PC-3 (cell line): Measurements from ENCODE around the gene ZNF804A. TPM values are rescaled to one million over a fixed set of nuclear protein-coding genes. Genes with fewer than 3 reads are reported as not detected.

Experiments used
- ATAC-seq: fragments of 200-7000 bp; cut with Tn5 transposase; 2 replicates; pipeline ENCODE4 v1.9.1; 2020; ENCODE audit warnings: mild to moderate bottlenecking, moderate library complexity
- BruUV-seq: library from RNA; stranded (reverse); fragments of 400-500 nt; replicated peaks from 2 replicates; lab custom pipeline; 2021; lab: Mats Ljungman, UMichigan
- CTCF ChIA-PET: fragments of 300-600 bp; sonication (Branson Sonifier 250); formaldehyde crosslinking; loops from one replicate; lab custom pipeline; 2022; ENCODE audit warnings: antibody characterized with exemption; lab: Charles Lee
- POLR2A ChIA-PET: fragments of 300-600 bp; sonication (Branson Sonifier 250); formaldehyde crosslinking; loops from one replicate; lab custom pipeline; 2022; ENCODE audit warnings: antibody characterized with exemption; ENCODE audit not compliant: unreplicated experiment; lab: Charles Lee
- DNase-seq: peaks from one replicate; pipeline ENCODE4 v3.0.0-alpha.2; 2015
- H2AFZ ChIP-seq: fragments of 300-600 bp; sonication (generic); 2 replicates; pipeline ENCODE4 v1.6.0; 2016; ENCODE audit warnings: antibody characterized with exemption, low read length
- H3F3A ChIP-seq: fragments of 300-600 bp; sonication (generic); one replicate; pipeline ENCODE4 v1.6.0; 2017; ENCODE audit warnings: antibody characterized with exemption, low read length, control low read depth, mild to moderate bottlenecking; ENCODE audit not compliant: unreplicated experiment
- H3K27ac ChIP-seq: fragments of 300-600 bp; sonication (generic); 2 replicates; pipeline ENCODE4 v1.5.1; 2016; ENCODE audit warnings: mild to moderate bottlenecking, low read length
- H3K27me3 ChIP-seq: fragments of 300-600 bp; sonication (generic); 2 replicates; pipeline ENCODE4 v1.6.1; 2016; ENCODE audit warnings: low read length, mixed read lengths
- H3K36me3 ChIP-seq: fragments of 300-600 bp; sonication (generic); 2 replicates; pipeline ENCODE4 v1.6.1; 2016; ENCODE audit warnings: low read depth, mixed run types, low read length, mixed read lengths
- H3K4me1 ChIP-seq: fragments of 300-600 bp; sonication (generic); 2 replicates; pipeline ENCODE4 v1.5.1; 2016; ENCODE audit warnings: low read length; ENCODE audit not compliant: insufficient read depth
- H3K4me2 ChIP-seq: fragments of 300-600 bp; sonication (generic); 2 replicates; pipeline ENCODE4 v1.6.0; 2016; ENCODE audit warnings: low read length
- H3K4me3 ChIP-seq: fragments of 300-600 bp; sonication (generic); 2 replicates; pipeline ENCODE4 v1.5.1; 2016; ENCODE audit warnings: mild to moderate bottlenecking, low read length, mixed read lengths
- H3K79me2 ChIP-seq: fragments of 300-600 bp; sonication (generic); 2 replicates; pipeline ENCODE4 v1.6.1; 2017; ENCODE audit warnings: low read length, mixed read lengths
- H3K9ac ChIP-seq: fragments of 300-600 bp; sonication (generic); 2 replicates; pipeline ENCODE4 v1.6.0; 2016; ENCODE audit warnings: mild to moderate bottlenecking, low read length
- H3K9me2 ChIP-seq: fragments of 300-600 bp; sonication (generic); replicated peaks from 2 replicates; pipeline ENCODE4 v1.6.1; 2016; ENCODE audit warnings: mixed run types, low read length, mixed read lengths
- H3K9me3 ChIP-seq: fragments of 300-600 bp; sonication (generic); 2 replicates; pipeline ENCODE4 v1.6.1; 2016; ENCODE audit warnings: low read length, mixed read lengths
- H4K20me1 ChIP-seq: fragments of 300-600 bp; sonication (generic); 2 replicates; pipeline ENCODE4 v1.6.1; 2016; ENCODE audit warnings: low read length, mixed read lengths
- CTCF ChIP-seq: fragments of 300-600 bp; sonication (generic); conservative IDR thresholded peaks from 2 replicates; pipeline ENCODE4 v1.5.1; 2017; ENCODE audit warnings: antibody characterized with exemption, low read depth, mild to moderate bottlenecking, low read length
- EZH2 ChIP-seq: fragments of 300-600 bp; sonication (generic); IDR thresholded peaks from one replicate; pipeline ENCODE4 v1.6.1; 2017; ENCODE audit warnings: antibody characterized with exemption, mild to moderate bottlenecking, low read length; ENCODE audit not compliant: unreplicated experiment
- EZH2phosphoT487 ChIP-seq: fragments of 300-600 bp; sonication (generic); IDR thresholded peaks from 2 replicates; pipeline ENCODE4 v1.6.1; 2018; ENCODE audit warnings: mild to moderate bottlenecking, antibody characterized with exemption, low read length, borderline replicate concordance
- intact Hi-C: fragments of 100-400 bp; cut with micrococcal nuclease; formaldehyde crosslinking; loops from 2 replicates; pipeline ENCODE4 v1.9.0; 2023
- total RNA-seq: library from RNA; depleted of rRNA; stranded (reverse); fragments of >200 nt; gene quantifications from 2 replicates; pipeline ENCODE4 v1.2.3, GENCODE V29; 2014

ZNF804A gene
- total RNA-seq, 1 experiment from 2014 or later = 1.9 TPM

- ChIA-PET CTCF (no interaction called here), POLR2A (no interaction called here)
- no peak overlapping the region for H2AFZ ChIP-seq
- no peak for TF ChIP-seq EZH2
- no peak for TF ChIP-seq EZH2phosphoT487
- TF ChIP-seq CTCF = no peak
- H3K36me3 ChIP-seq = no peaks in the 10 kb centered on the region
- H3K9me2 ChIP-seq = no peaks in the 10 kb centered on the region
- no peak overlapping the region for H3K27ac ChIP-seq
- H4K20me1 ChIP-seq = no peaks in the 10 kb centered on the region
- H3K9me3 ChIP-seq = no peaks in the 10 kb centered on the region
- ATAC-seq (no peak), DNase-seq (no peak)
- no peak overlapping the region for H3K9ac ChIP-seq
- H3K4me2 ChIP-seq = no peak overlapping the region
- BruUV-seq = no TSS peak
- intact Hi-C loops = no loop called here
- H3K27me3 ChIP-seq = no peaks in the 10 kb centered on the region
- no peaks in the 10 kb centered on the region for H3K79me2 ChIP-seq
- H3K4me1 ChIP-seq = no peaks in the 10 kb centered on the region
- H3F3A ChIP-seq = no peaks in the 10 kb centered on the region
- no peak overlapping the region for H3K4me3 ChIP-seq
Observed at GRCh38 chr2:184956856-184957255, 358.5 kb downstream of the ZNF804A start.

GRCh38 chr2:184971546-184972068 is 373.3 kb downstream of the ZNF804A start:
- no TSS peak for BruUV-seq
- DNase-seq = no peak
- no peaks in the 10 kb centered on the region for H3K9me2 ChIP-seq
- ATAC-seq = no peak
- H3K4me2 ChIP-seq = no peak overlapping the region
- POLR2A ChIA-PET = no interaction called here
- H4K20me1 ChIP-seq = no peaks in the 10 kb centered on the region
- H3K9me3 ChIP-seq = no peaks in the 10 kb centered on the region
- CTCF ChIA-PET = no interaction called here
- intact Hi-C loops = no loop called here
- H3K79me2 ChIP-seq = no peaks in the 10 kb centered on the region
- H3K36me3 ChIP-seq = no peaks in the 10 kb centered on the region
- no peak overlapping the region for H3K9ac ChIP-seq
- no peaks in the 10 kb centered on the region for H3K27me3 ChIP-seq
- TF ChIP-seq EZH2 = no peak
- TF ChIP-seq EZH2phosphoT487 = no peak
- no peak for TF ChIP-seq CTCF
- H3K27ac ChIP-seq = no peak overlapping the region
- H2AFZ ChIP-seq = no peak overlapping the region
- no peaks in the 10 kb centered on the region for H3F3A ChIP-seq
- no peak overlapping the region for H3K4me3 ChIP-seq
- no peaks in the 10 kb centered on the region for H3K4me1 ChIP-seq
